ENCODE results near the gene TAAR2. TPM values are rescaled to one million over a fixed set of nuclear protein-coding genes. Genes with fewer than 3 reads are reported as not detected.

The TAAR2 gene
- total RNA-seq, 2 donors from 2014 or later, result not detected

DNA sequence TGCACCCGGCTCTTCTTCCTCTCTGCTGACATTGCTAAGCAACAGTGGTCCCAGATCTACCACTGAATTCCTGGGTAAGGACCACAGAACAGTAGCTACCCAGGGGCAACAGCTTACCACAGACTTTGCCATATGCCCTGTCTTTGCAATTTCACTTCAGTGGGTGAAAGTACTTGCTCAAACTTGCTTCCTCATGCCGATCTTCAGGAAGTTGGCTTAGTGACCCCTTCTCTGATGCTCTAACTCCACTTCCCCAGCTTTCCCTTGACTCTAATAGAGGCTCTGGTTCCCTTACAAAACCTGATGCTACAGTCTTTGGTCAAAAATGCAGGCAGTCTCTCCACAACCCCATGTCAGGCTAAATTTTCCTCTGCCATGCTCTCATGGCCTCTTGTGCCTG is 31.2 kb downstream of the TAAR2 start:
- Histone ChIP-seq H3K4me1 (no peaks in the 10 kb centered on the region), H3K4me3 (no peak overlapping the region), H3K27ac (no peak overlapping the region), H3K36me3 (no peaks in the 10 kb centered on the region), H3K9me3 (no peaks in the 10 kb centered on the region), H3K27me3 (no peaks in the 10 kb centered on the region)
- TF ChIP-seq, protein P1, sequence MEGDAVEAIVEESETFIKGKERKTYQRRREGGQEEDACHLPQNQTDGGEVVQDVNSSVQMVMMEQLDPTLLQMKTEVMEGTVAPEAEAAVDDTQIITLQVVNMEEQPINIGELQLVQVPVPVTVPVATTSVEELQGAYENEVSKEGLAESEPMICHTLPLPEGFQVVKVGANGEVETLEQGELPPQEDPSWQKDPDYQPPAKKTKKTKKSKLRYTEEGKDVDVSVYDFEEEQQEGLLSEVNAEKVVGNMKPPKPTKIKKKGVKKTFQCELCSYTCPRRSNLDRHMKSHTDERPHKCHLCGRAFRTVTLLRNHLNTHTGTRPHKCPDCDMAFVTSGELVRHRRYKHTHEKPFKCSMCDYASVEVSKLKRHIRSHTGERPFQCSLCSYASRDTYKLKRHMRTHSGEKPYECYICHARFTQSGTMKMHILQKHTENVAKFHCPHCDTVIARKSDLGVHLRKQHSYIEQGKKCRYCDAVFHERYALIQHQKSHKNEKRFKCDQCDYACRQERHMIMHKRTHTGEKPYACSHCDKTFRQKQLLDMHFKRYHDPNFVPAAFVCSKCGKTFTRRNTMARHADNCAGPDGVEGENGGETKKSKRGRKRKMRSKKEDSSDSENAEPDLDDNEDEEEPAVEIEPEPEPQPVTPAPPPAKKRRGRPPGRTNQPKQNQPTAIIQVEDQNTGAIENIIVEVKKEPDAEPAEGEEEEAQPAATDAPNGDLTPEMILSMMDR (IDR thresholded peaks at IDR 0.05), result no peak
- DNase-seq (ENCODE audit: low spot score), result no peak

DNA sequence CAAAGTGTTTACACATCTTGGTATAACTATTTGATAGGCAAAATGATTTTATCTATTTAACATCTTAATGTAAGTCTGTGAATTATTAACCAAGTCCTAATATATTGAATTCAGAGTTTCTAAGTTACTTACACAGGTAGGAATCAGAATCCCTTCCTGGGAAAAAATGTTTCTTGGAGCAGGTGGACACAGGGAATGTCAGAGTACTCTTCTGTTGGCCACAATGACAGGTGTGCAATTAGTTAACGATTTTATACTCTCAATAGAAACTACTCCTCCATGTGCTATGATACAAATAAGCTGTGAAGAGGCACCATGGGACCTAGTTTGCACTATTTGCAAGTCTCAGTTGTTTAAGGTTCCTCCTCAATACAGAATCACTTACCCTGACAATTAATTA is 33.7 kb downstream of the TAAR2 start:
- H3K9me3 ChIP-seq, result no peaks in the 10 kb centered on the region
- H3K27ac ChIP-seq, result no peak overlapping the region
- H3K4me1 ChIP-seq, result no peaks in the 10 kb centered on the region
- no peaks in the 10 kb centered on the region for H3K36me3 ChIP-seq
- TF ChIP-seq, protein P1 (IDR thresholded peaks at IDR 0.05), result no peak
- H3K27me3 ChIP-seq, result no peaks in the 10 kb centered on the region
- no peak for DNase-seq (ENCODE audit: low spot score)
- no peak overlapping the region for H3K4me3 ChIP-seq

DNA sequence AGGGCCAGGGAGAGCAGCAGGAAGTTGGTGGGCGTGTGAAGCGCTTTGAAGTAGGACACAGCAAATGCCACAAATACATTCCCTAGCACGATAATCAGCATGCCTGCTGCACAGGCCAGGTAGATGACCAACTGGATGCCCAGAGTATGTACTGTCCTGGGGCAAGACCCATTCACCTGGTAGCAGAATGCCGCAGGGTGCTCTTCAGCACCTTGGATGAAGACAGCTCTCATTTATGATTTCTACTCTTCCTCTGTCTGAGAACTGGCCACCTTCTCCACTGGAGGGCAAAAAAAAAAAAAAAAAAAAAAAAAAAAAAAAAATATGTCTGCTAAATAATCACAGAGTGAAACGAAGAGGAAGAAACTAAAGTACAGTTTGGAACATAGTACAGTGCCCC is 34.6 kb downstream of the TAAR2 start, which contains the start of gene TAAR5:
Gene TAAR5 (minus strand): TSS at position 288 of the 400 bp plus-strand sequence. CDS start 55 bp downstream, at position 233.
- DNase-seq (ENCODE audit: low spot score), result no peak
- Histone ChIP-seq H3K9me3 (no peaks in the 10 kb centered on the region), H3K4me1 (no peaks in the 10 kb centered on the region), H3K4me3 (no peak within 1 kb of the TSS), H3K27me3 (no peaks in the 10 kb centered on the region), H3K27ac (no peak within 1 kb of the TSS), H3K36me3 (no peaks in the 10 kb centered on the region)
- TF ChIP-seq, protein P1 (IDR thresholded peaks at IDR 0.05), result no peak

DNA sequence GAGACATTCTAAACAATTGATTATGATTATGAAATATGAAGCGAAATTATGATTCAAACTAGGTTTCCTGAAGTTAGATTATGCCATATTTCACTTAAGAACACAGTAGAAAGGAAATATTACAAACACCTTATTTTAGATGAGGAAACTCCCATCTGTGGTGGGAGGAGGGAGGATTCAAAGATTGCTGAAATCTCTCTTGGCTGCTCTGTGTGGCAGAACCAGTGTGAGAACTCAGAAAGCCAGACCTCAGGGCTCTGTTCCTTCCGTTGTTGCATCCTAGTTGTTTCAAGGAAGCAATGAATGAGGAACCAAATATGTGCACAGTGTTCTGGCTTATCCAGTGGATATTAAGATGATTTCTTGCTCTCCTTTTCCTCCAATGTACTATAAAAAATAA is 36.7 kb downstream of the TAAR2 start:
- no peak for DNase-seq (ENCODE audit: low spot score)
- Histone ChIP-seq H3K9me3 (no peaks in the 10 kb centered on the region), H3K36me3 (no peaks in the 10 kb centered on the region), H3K4me1 (no peaks in the 10 kb centered on the region), H3K27ac (no peak overlapping the region), H3K27me3 (no peaks in the 10 kb centered on the region), H3K4me3 (no peak overlapping the region)
- TF ChIP-seq, protein P1 (IDR thresholded peaks at IDR 0.05), result no peak

DNA sequence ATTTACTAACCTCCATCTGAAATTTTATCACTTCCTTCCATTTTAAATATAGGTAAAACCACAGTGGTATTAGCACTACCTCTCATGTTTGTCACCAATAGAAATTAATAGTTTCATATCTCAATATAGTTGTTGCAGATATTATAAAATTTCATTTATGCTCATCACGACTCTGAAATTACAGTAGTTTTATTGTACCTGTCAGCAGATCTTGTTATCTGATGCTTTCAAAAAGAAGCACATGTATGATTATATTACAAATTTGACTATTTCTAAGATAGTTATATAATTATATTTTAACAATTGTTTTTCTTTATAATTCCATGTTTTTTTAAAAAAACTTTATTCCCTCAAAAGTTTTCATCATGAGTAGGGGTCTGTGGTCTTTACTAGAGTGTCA is 39.4 kb downstream of the TAAR2 start:
- TF ChIP-seq, protein P1 (IDR thresholded peaks at IDR 0.05), result no peak
- Histone ChIP-seq H3K4me3 (no peak overlapping the region), H3K27ac (no peak overlapping the region), H3K4me1 (no peaks in the 10 kb centered on the region), H3K9me3 (no peaks in the 10 kb centered on the region), H3K27me3 (no peaks in the 10 kb centered on the region), H3K36me3 (no peaks in the 10 kb centered on the region)
- no peak for DNase-seq (ENCODE audit: low spot score)

DNA sequence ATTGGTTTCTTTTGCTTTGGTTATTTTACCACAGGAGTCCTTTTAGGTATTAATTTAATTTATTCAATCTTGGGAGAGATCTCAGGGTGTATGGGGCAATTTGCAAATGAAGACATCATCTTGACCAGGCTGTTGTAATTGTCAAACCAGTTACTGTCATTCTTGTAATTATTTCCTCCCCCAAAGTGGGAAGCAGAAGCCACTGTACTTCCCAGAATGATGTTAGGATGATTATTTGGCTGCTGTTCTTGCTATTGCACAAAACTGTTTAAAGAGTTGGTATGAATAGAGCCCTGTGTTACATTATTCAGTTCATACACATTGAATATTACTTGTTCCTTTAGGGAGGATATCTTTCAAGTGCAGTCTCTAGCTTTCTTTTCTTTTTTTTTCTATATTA is 52.3 kb downstream of the TAAR2 start:
- Histone ChIP-seq H3K4me1 (no peaks in the 10 kb centered on the region), H3K9me3 (no peaks in the 10 kb centered on the region), H3K27ac (no peak overlapping the region), H3K36me3 (no peaks in the 10 kb centered on the region), H3K4me3 (no peak overlapping the region), H3K27me3 (no peaks in the 10 kb centered on the region)
- no peak for DNase-seq (ENCODE audit: low spot score)
- TF ChIP-seq, protein P1 (IDR thresholded peaks at IDR 0.05), result no peak

All from right atrium auricular region (tissue), 2 donors.